Posterior cingulate gyrus (tissue), 11 donors: ENCODE results near the gene H2BK1.

ENCODE experiments used
- DNase-seq, 10 donors: peaks; one replicate each; pipeline versions ENCODE4 v3.0.0 to v3.0.0-alpha.2; 2020 to 2021; ENCODE audit warnings: mixed read lengths in 3 of 10
- intact Hi-C: fragments of 100-400 bp; cut with DNase I; formaldehyde crosslinking; loops from one replicate; pipeline ENCODE4 v1.15.1; 2023

Gene H2BK1

DNA sequence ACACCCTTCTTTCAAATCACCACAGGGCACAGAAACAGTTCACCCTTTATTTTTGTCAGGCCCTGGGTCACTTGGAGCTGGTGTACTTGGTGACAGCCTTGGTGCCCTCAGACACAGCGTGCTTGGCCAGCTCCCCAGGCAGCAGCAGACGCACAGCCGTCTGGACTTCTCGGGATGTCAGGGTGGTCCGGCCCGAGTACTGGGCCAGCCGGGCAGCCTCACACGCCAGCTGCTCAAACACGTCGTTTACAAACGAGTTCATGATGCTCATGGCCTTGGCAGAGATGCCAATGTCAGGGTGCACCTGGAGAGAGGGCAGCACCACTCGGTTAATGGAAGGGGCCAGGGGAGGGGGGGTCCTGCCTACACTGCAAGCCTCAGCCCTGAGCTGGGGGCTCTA, 2.5 kb downstream of the H2BK1 start:
- intact Hi-C loops, result no loop called here

DNA sequence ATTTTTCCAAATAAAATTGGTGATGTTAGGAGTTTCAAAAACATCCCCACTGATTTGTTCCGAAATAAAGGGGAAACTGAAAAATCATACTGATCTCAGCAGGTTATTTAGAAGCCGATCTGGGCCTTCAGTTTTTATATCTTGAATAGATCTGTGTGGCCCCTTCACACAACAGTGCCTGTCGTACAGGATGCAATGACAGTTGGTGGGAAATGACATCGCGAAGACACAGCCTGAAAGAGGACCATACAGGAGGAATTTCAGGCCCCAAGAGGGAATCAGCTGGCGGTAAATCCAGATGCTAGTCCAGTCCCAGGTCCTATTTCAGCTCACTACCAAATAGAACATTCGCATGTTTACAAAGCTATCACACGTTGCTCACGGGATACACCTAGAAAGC, 3.0 kb downstream of the H2BK1 start:
- intact Hi-C loops, result no loop called here

More for the DNA sequence above, 2.5 kb downstream of the H2BK1 start:
- no peak for DNase-seq

GRCh38 chr7:151206914-151207313, 3.4 kb downstream of the H2BK1 start:
- intact Hi-C loops, result no loop called here
- DNase-seq, result no peak

More for the DNA sequence above, 3.0 kb downstream of the H2BK1 start:
- no peak for DNase-seq

GRCh38 chr7:151205730-151206129, 4.6 kb downstream of the H2BK1 start:
- DNase-seq, result no peak
- intact Hi-C loops, result no loop called here

DNA sequence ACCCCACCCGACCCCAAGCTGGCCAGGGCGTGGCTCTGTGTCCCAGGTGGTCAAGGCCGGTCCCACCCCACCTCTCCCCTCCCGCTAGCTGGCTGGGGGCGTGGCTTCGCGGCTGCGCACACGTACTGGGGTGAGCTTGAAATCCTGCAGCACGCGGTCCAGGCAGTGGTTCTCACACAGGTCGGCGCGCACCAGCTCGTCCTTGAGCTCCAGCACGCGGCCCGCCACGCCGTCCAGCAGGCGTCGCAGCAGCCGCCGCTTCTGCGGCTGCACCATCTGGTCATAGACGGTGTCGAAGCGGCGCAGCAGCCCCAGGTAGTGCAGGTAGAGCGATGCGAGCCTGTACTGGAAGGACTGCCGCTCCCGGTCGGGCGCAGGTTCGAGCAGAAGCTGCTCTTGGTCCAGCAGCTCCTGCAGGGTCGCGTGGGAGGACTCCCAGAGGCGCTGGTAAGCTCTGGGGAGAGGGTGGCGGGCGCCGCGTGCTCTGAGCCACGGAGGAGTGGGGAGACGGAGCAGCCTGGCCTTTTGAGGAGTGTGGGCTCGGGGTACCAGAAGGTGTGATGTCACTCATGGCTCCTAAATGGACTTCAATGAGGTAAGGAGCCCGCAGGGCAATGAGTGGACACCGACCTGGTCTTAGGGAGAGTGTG, 5.8 kb downstream of the H2BK1 start:
- intact Hi-C loops, result no loop called here
- no peak for DNase-seq

- peak in 1 of 10 donors; percentile 16 for DNase-seq
- intact Hi-C loops, result no loop called here
Observed at GRCh38 chr7:151202836-151203235, 7.5 kb downstream of the H2BK1 start.

- no peak for DNase-seq
- intact Hi-C loops, result no loop called here
Observed at GRCh38 chr7:151201751-151202150, 8.5 kb downstream of the H2BK1 start.

GRCh38 chr7:151201344-151201743, 8.9 kb downstream of the H2BK1 start:
- no peak for DNase-seq
- intact Hi-C loops, result no loop called here

DNA sequence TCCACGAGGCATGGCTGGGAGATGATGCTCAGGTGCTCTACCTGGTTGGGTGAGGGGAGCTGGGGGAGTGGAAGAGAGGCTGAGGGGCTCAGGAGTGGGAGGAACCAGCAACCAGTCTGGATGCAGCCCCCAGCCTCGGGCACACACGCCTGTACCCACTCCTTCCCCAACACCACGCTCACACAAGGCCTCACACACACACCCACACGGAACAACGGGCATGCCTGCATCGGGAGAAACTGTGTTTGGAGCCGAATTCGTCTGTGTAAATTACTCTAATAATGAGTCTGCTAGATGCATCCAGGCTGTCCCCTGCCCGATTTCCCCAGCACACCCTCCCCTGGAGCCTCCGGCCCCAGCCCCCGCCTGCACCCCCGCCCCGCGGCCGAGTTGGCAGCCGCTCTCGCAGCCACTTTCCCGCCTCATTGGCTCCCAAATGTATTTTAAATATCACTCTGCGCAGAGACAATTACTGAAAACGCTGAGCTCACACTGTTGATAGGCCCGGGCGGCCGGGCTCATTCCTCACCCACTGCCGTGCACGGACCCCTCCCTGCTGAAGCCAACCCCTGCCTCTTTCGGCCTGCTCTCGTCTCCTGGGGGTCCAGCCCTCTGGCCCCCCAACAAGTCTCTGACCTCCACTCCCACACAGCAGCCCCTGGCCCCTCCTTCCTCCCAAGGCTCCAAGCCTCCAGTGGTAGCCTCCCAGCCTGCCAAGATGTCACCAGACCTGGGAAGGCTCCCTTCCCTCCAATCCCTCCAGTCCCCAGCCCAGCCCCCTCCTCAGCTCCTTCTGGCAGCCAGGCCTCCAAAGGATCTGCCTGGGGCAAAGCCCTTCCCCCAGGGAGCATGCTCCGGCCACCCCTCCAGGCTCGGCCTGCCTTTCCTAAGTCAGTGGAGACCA, 11.1 kb downstream of the H2BK1 start:
- DNase-seq, result peak in 4 of 10 donors; percentile 18 to 26 (median 22)
- intact Hi-C loops, result no loop called here

DNA sequence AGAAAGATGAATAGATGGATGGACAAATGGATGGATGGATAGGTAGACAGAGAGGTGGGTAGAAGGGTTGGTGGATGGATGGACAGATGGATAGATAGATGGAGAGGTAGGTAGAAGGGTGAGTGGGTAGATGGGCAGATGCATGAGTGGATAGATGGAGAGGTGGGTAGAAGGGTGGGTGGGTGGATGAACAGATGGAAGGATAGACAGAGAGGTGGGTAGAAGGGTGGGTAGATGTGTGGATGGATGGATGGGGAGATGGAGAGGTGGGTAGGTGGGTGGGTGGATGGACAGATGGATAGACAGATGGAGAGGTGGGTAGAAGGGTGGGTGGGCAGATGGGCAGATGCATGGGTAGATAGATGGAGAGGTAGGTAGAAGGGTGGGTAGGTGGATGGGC, 12.4 kb downstream of the H2BK1 start:
- no peak for DNase-seq
- intact Hi-C loops, result no loop called here

DNA sequence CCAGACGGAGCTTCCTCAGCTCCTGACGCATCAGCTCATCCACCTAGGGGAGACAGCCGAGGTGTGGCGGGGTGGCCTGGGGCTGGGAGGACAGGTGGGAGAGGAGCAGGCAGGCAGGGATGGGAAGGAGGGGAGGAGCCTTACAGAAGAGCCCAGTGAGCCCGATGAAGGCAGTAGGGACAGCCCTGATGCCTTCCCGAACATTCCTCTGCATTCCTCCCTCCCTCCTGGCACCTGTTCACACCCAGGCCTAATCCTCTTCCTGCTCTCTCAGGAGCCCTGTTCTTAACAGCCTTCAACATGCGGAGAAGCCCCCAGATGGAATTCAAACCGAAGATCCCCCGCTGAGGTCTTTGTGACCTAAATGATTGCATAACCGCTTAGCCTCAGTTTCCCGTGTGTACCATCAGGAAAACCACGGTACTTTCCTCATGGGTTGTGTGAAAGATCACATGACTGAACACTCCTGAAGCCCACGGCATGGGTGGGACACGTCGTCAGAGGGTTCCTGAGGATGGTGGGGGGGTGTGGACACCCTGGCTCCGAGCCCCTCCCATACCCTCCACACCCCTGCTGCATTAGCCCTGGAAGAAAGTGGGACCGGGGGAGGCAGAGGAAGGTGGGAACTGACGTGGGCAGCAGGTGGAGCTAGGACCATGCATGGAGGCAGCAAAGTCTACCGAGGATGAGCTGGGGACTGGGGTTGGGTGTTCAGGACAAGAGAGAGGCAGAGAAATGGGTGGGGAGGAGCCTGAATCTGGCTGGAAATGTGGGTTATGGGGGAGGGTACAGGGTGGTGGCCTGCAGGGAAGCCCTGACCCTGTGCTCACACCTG, 14.5 kb downstream of the H2BK1 start:
- DNase-seq, result peak in 1 of 10 donors; percentile 62
- intact Hi-C loops, result no loop called here

DNA sequence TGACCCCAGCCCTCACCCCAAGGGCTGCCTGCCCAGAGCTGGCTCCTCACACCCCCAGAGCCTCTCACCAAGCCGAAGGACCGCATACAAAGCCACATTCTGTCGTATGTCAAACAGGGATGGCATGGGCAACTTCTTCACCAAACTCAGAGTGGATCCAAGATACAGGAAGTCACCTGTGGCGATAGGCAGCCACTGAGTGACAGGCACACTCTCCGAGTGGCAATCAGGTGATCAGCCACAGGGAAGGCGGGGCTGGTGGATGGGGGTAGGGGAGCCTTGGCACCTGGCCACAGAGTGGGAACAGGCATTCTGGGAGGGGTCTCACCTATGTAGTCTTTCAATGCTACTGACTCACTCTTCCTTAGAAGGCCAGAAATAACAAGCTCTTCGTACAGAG, 16.1 kb downstream of the H2BK1 start:
- peak in 1 of 10 donors; percentile 23 for DNase-seq
- intact Hi-C loops, result no loop called here

DNA sequence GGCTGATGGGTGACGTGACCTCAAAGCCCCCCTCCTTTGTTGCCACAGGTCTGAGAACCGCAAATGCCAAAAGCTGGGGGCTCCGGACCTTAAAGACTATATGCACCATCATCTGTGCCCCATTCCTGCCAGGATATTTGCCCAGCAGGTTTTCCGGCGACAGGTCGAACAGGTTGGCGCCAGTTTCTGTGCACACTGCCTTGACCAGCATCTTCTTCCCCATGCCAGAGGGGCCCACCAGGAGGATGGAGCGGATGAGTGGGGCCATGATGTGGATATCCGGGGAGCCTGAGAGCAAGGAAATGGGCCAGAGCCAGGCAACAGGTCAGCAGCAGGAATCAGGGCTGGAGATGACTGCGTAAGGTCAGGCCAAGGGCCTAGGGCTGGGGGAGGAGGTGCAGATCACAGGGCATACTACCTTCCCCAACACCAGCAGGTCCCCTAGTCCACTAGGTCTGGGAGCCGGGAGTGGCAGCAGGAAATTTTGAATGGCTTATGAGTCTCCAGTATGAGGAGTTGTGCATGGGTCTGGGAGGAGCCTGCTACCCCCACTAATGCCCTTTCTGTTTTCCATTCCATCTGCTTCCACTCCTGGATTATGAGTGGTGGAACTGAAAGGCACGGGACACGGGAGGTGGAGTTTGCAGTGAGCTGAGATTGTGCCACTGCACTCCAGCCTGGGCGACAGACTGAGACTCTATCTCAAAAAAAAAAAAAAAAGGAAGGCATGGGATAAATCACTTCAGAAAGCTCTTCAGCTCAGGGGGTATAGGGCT, 16.9 kb downstream of the H2BK1 start:
- DNase-seq, result peak in 2 of 10 donors; percentile 44 to 67
- intact Hi-C loops, result no loop called here

- intact Hi-C loops, result no loop called here
- DNase-seq, result peak in 2 of 10 donors; percentile 74
Observed at GRCh38 chr7:151192002-151192539, 18.2 kb downstream of the H2BK1 start.

DNA sequence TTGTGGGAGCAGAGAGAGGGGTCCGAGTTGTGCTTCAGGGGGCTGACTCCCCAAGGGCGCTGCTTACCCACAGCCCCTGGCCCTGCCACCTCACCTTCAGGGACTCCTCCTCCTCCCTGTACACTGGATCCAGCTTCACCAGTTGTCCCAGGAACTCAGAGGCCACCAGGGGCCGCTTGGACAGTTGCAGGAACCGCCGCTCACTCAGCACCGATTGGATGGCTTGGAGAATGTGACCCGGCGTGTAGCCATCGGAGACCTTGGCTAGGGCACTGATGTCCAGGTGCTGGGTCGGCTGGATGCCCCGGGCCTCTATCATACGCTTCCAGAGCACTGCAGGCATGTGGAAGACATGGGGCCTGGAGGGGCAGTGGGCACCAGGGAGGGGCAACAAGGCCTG, 18.7 kb downstream of the H2BK1 start:
- intact Hi-C loops, result no loop called here
- peak in 1 of 10 donors; percentile 65 for DNase-seq

DNA sequence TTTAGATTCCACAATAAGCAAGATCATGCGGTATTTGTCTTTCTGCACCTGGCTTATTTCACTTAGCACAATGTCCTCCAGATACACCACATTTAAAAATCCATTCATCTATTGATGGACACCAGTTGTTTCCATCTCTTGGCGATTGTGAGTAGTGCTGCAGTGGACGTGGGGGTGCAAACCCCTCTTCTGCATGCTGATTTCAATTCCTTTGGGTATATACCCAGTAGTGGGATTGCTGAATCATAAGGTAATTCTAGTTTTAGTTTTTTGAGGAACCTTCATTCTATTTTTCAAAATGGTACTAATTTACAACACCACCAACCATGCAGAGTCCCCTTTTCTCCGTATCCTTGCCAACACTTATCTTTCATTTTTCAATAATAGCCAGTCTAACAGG, 21.2 kb downstream of the H2BK1 start:
- DNase-seq, result no peak
- intact Hi-C loops, result no loop called here

DNA sequence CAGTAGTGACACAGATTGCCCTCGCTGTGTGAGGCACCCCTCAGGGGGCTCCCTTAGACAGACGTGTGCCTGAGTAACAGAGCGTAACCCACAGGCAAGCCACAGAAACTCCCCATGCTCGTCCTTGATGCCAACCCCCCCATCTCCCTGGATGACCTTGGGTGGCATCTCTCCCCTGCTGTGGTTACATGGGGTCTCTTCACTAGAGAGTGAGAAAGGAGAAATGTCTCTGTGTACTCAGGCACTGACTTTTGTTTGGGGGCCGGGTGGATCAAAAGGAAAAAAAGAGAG, 22.1 kb downstream of the H2BK1 start:
- no peak for DNase-seq
- intact Hi-C loops, result no loop called here

DNA sequence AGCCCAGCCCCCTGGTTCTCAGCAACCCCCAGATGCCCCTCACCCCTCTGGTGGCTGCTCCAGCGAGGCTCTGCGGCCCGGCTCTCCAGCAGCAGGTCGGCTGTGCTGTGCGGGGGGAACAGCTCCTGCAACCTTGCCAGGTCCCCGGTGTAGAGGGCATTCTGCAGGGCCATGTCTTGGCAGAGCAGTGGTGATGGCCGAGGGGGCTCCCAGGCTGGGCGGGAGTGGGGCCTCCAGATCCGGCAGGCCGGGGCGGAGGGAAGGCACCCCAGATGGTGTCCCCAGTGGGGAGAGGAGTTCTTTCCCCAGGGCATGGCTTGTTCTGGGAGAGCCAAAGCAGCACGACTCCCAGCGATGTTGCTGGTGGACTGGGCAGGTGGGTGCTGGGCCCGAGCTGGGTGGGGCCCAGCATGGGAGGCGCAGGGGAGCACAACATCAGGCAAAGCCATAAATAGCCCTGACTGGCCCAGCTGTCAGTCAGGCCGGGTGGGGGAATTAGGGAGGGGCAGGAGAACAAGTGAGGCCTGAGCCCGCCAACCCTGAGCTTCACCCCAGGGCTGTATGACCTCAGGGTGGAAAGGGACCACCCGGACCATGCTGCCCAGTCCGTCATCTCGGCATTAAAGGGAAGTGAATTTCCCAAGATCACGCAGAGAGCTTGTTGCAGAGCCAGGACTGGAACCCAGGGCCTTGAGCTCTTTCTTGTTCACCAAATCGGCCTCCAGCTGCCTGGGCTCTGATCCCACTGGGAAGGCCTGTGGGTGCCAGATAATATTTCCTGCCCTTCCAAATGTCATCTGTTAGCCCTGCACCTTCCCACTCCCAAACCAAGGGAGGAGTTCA, 22.7 kb downstream of the H2BK1 start:
- intact Hi-C loops, result no loop called here

More for the DNA sequence above, 22.7 kb downstream of the H2BK1 start:
- peak in 1 of 10 donors; percentile 64 for DNase-seq
